AG10803 (cell line): ENCODE results near the gene CDK9.
"Not testable (repeated sequence)": the region's sequence is repeated elsewhere in the genome, so short reads cannot be mapped to it uniquely, and the experiment has no call there.

ENCODE experiments used
- DNase-seq: peaks from one replicate; pipeline ENCODE4 v3.0.0; 2010; ENCODE audit warnings: low read depth
- H3K4me3 ChIP-seq: 2 replicates; pipeline ENCODE4 v1.5.1; 2011; ENCODE audit warnings: mild to moderate bottlenecking, low read length, control low read depth
- CTCF ChIP-seq: conservative IDR thresholded peaks from 2 replicates; pipeline ENCODE4 v1.5.1; 2011; ENCODE audit warnings: mild to moderate bottlenecking, low read length, control low read depth, inconsistent platforms

The CDK9 gene

GRCh38 chr9:127776924-127777289 is 8.9 kb upstream of the CDK9 start:
- no peak for TF ChIP-seq CTCF

GRCh38 chr9:127777368-127777980 is 8.4 kb upstream of the CDK9 start:
- no peak for TF ChIP-seq CTCF
- no peak for DNase-seq
- H3K4me3 ChIP-seq: no peak overlapping the region

More at GRCh38 chr9:127776924-127777289, 8.9 kb upstream of the CDK9 start:
- no peak overlapping the region for H3K4me3 ChIP-seq
- no peak for DNase-seq

- no peak within 1 kb of the TSS for H3K4me3 ChIP-seq
- DNase-seq: no peak
- no peak for TF ChIP-seq CTCF
These were observed 7.3 kb upstream of the CDK9 start, which contains the start of gene SH2D3C for GRCh38 chr9:127778280-127779135. TSS of gene SH2D3C (minus strand) at chr9:127778666. CDS start at chr9:127778627, 39 bp downstream.

GRCh38 chr9:127779136-127779981 is 6.5 kb upstream of the CDK9 start:
- DNase-seq: no peak
- no peak for TF ChIP-seq CTCF
- no peak overlapping the region for H3K4me3 ChIP-seq

GRCh38 chr9:127780126-127780885 is 5.5 kb upstream of the CDK9 start:
- no peak overlapping the region for H3K4me3 ChIP-seq
- DNase-seq: no peak
- TF ChIP-seq CTCF: no peak

GRCh38 chr9:127780909-127781308 is 4.9 kb upstream of the CDK9 start:
- H3K4me3 ChIP-seq, DNase-seq: not testable (repeated sequence)

- no peak for DNase-seq
- no peak for TF ChIP-seq CTCF
- H3K4me3 ChIP-seq: no peak overlapping the region
These were observed 4.0 kb upstream of the CDK9 start for GRCh38 chr9:127781806-127782205.
